HEK293T (cell line): ENCODE data around the gene UGT1A4.

Experiments
- CTCF ChIA-PET: fragments of 350-600 bp; formaldehyde crosslinking; extraction: SDS; loops from one replicate; lab custom pipeline; 2021; ENCODE audit warnings: antibody characterized with exemption, inconsistent platforms; lab: Yijun Ruan, JAX
- POLR2A ChIA-PET: fragments of 350-600 bp; formaldehyde crosslinking; extraction: SDS; loops from one replicate; lab custom pipeline; 2020; ENCODE audit warnings: antibody characterized with exemption, inconsistent platforms; lab: Yijun Ruan, JAX
- DNase-seq: peaks from one replicate; pipeline ENCODE4 v3.0.0; 2012; ENCODE audit warnings: mixed read lengths; ENCODE audit errors: extremely low spot score
- ARNT ChIP-seq: fragments of 450-650 bp; IDR thresholded peaks from 2 replicates; pipeline ENCODE4 v1.6.1; 2017; ENCODE audit warnings: mild to moderate bottlenecking
- BHLHE40 ChIP-seq: fragments of 450-650 bp; IDR thresholded peaks from 2 replicates; pipeline ENCODE4 v1.6.1; 2016; ENCODE audit warnings: mild to moderate bottlenecking, moderate library complexity, borderline replicate concordance
- CTBP1 ChIP-seq: fragments of 450-650 bp; IDR thresholded peaks from 2 replicates; pipeline ENCODE4 v1.6.1; 2016; ENCODE audit warnings: borderline replicate concordance
- ELF4 ChIP-seq: fragments of 450-650 bp; IDR thresholded peaks from 2 replicates; pipeline ENCODE4 v1.6.1; 2017; ENCODE audit warnings: antibody characterized with exemption
- FOXA1 ChIP-seq: fragments of 450-650 bp; IDR thresholded peaks from 2 replicates; pipeline ENCODE4 v1.6.1; 2016; ENCODE audit warnings: mild to moderate bottlenecking
- FOXK2 ChIP-seq: fragments of 450-650 bp; IDR thresholded peaks from 2 replicates; pipeline ENCODE4 v1.6.1; 2016; ENCODE audit warnings: mild to moderate bottlenecking
- FOXM1 ChIP-seq: fragments of 450-650 bp; IDR thresholded peaks from 2 replicates; pipeline ENCODE4 v1.6.1; 2017; ENCODE audit warnings: mild to moderate bottlenecking, borderline replicate concordance
- HDGF ChIP-seq: fragments of 450-650 bp; IDR thresholded peaks from 2 replicates; pipeline ENCODE4 v1.6.1; 2017; ENCODE audit warnings: antibody characterized with exemption, borderline replicate concordance
- L3MBTL2 ChIP-seq: fragments of 450-650 bp; conservative IDR thresholded peaks from 2 replicates; pipeline ENCODE4 v1.6.1; 2016; ENCODE audit warnings: mild to moderate bottlenecking
- LEF1 ChIP-seq: fragments of 450-650 bp; IDR thresholded peaks from 2 replicates; pipeline ENCODE4 v1.6.1; 2017; ENCODE audit warnings: mild to moderate bottlenecking, borderline replicate concordance
- NFRKB ChIP-seq: fragments of 450-650 bp; IDR thresholded peaks from 2 replicates; pipeline ENCODE4 v1.6.1; 2016; ENCODE audit warnings: mild to moderate bottlenecking, moderate library complexity
- SP1 ChIP-seq: fragments of 450-650 bp; IDR thresholded peaks from 2 replicates; pipeline ENCODE4 v1.6.1; 2017
- SUZ12 ChIP-seq: fragments of 450-650 bp; IDR thresholded peaks from 2 replicates; pipeline ENCODE4 v1.6.1; 2016; ENCODE audit warnings: mild to moderate bottlenecking
- TARDBP ChIP-seq: fragments of 450-650 bp; IDR thresholded peaks from 2 replicates; pipeline ENCODE4 v1.6.1; 2016
- ZNF384 ChIP-seq: fragments of 450-650 bp; IDR thresholded peaks from 2 replicates; pipeline ENCODE4 v1.6.1; 2016
- TF ChIP-seq, protein P1 (sequence below): fragments of 450-650 bp; IDR thresholded peaks from 2 replicates; pipeline ENCODE4 v1.6.1; 2016

UGT1A4 gene

DNA sequence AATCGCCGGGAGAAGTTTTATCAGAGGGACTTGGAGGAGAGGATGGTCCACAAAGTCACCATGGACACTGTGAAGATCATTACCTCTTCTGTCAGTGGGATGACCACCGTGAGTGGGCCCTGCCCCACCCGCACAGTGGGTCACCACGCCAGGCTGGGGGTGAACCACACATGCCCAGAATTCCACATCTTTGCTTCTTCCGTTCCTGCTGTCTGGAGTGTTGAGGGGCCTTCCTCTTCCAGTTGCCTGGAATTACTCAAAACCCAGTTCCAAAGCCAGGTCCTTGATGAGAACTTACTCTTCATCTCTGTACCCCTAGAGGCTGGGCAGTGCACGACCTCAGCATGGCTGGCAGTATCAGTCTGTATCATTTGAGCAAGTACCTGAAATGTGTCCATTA, 81.7 kb downstream of the UGT1A4 start:
- CTCF ChIA-PET, result no interaction called here
- TF ChIP-seq BHLHE40, result no peak
- POLR2A ChIA-PET, result no interaction called here
- DNase-seq, result no peak

DNA sequence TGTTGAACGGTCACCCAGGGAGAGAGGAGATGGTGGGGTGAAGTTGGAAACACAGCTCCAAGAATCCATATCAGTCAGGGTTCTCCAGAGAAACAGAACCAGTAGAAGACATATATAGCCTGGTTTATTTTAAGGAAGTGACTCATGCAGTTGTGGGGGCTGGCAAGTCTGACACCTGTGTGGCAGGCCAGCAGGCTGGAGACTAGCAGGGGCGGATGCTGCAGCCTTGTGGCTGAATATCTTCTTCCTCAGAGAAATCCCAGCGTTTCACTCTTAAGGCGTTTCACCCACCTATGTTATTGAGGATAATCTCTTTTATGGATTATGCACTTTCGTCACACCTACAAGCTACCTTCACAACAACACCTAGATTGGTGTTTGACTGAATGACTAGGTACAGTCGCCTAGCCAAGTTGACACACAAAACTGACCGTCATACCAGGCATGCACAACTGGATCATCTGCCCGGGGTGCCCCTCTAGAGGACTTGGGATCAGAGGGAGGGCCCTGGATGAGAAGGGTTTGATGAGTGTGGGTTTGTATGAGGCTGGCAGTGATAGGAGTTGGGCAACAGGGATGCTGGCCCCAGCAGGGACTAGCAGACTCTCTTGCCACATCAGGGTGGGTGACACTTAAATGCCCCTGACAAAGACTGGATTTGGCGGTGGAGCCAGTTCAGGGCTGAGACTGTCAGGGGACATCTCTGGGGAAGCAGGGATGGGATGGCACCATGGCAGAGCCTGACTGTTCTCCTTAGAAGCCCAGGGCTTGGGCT, 83.0 kb downstream of the UGT1A4 start:
- DNase-seq, result no peak
- TF ChIP-seq FOXK2 (no peak), BHLHE40 (no peak)
- POLR2A ChIA-PET, result no interaction called here
- CTCF ChIA-PET, result interaction anchor here (0.6 kb wide), 1 partner anchor 21 kb away, joined by 3 read pairs; no protein-coding TSS in a partner anchor

DNA sequence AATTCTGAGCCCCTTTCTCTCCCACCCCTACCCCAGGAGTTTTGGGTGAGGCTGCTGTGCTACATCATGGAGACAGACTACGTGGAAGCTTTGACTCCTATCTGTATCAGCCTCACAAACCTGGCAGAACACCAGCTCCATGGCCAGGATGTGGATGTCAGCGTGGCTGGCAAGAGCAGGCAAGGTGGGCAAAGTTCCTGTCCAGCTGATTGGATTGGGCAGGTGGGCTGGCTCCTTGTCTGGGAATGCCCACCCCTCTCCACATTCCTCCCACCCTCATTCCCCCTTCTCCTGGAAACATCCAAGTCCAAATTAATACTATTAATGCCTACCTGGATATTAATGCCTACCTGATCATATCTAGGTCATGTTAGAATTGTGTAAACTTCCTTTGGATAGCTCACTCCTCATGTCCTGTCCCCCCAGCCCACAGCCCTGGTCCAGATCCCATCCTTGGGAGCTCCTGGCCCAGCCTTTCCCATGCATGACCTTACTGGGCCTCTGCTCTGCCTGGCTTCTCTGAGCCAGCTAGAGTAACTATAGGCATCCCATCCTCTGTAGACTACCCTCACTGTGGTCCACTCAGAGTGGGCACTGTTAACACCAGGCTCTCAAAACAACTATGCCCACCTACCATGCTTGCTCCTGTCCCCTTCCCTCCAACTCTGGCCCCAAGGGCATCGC, 83.7 kb downstream of the UGT1A4 start:
- ChIA-PET CTCF (no interaction called here), POLR2A (no interaction called here)
- TF ChIP-seq ELF4 (no peak), L3MBTL2 (no peak), NFRKB (no peak), ARNT (no peak), HDGF (no peak), FOXK2 (no peak), FOXM1 (no peak), ZNF384 (no peak), FOXA1 (no peak), SUZ12 (no peak), LEF1 (no peak), TARDBP (no peak), CTBP1 (no peak), SP1 (no peak), BHLHE40 (no peak)
- TF ChIP-seq, protein P1, sequence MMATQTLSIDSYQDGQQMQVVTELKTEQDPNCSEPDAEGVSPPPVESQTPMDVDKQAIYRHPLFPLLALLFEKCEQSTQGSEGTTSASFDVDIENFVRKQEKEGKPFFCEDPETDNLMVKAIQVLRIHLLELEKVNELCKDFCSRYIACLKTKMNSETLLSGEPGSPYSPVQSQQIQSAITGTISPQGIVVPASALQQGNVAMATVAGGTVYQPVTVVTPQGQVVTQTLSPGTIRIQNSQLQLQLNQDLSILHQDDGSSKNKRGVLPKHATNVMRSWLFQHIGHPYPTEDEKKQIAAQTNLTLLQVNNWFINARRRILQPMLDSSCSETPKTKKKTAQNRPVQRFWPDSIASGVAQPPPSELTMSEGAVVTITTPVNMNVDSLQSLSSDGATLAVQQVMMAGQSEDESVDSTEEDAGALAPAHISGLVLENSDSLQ, result no peak
- DNase-seq, result no peak

DNA sequence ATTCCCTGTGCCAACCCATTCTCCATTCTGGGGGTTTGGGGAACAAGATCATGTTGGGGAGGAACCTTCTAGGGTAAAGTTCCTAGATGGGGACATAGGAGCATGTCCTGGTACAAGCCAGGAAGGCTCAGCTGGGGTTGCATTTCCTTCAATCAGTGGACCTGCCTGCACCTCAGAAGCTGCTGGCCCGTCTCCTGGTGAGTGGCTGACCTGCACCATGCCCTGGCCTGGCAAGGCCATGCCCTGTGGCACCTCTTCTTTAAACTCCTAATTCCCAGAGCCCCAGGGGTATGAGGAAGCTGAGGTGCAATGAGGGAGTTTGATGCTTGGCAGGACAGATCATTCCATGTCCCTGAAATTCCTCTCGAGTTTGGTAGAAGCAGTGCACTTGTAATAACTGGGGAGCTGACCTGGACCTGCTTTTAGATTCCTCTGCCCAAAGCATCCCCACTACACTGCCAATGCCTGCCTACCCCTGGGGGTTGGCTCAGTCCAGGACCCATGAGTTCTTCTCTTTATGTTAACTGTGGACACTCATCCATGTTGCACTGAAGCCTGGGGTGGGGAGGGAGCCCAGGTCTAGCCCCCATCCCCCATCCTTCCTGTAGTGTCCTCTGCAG, 84.9 kb downstream of the UGT1A4 start:
- no peak for TF ChIP-seq FOXM1
- no peak for DNase-seq
- POLR2A ChIA-PET, result no interaction called here
- CTCF ChIA-PET, result no interaction called here

DNA sequence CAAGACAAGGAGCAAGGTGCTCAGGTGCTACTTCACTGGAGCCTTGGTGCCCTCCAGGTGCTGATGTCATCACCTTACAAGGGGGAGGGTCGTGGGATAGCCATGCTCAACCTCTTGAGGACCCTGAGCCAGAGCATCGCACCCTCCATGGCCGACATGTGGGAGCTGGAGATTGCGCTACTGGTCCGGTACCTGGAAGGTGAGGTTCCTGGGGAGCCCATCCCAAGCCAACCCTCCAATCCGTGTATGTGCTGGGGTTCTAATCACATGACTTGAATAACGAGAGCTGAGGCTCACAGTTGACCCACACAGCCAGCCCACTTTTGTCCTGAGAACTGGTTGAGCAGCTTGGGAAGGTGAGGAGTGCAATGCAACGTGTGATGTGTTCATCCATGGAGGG, 85.5 kb downstream of the UGT1A4 start:
- CTCF ChIA-PET, result no interaction called here
- TF ChIP-seq ZNF384 (no peak), FOXA1 (no peak), BHLHE40 (no peak), ELF4 (no peak), ARNT (no peak), LEF1 (no peak), CTBP1 (no peak), L3MBTL2 (no peak), NFRKB (no peak)
- TF ChIP-seq, protein P1, result no peak
- no peak for DNase-seq
- POLR2A ChIA-PET, result no interaction called here

DNA sequence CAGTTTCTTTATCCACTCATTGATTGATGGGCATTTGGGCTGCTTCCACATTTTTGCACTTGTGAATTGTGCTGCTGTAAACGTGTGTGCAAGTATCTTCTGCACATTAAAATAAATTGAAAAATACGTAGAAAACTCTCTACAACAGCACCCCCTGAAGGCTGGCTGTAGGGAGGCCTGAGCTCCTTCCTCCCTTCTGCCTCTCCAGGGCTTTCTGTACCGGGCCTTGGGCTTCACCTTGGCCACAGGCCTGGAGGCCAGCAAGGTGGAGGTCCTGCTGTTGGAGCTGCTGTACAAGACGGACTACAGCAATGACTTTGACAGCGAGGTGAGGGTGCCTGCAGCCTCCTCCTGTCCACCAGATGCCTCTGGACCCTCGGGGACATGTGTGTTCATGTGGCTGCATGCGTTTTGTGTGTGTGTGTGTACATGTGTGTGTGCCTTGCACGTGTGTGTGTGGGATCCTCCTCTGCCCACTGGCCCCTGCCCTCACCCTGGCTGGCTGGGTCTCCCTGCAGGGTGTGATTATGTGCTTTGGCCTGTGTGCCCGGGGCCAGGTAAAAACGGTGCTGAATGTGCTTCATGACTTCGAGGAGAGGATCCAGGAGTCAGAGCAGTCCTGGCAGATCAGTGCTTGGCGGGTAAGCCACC, 88.8 kb downstream of the UGT1A4 start:
- ChIA-PET CTCF (no interaction called here), POLR2A (interaction anchor here (1.1 kb wide), 1 partner anchor 25 kb away, joined by 3 read pairs; no protein-coding TSS in a partner anchor)
- no peak for DNase-seq
- TF ChIP-seq L3MBTL2, result no peak
- TF ChIP-seq, protein P1, result no peak
- TF ChIP-seq FOXM1, result no peak
- no peak for TF ChIP-seq NFRKB
- no peak for TF ChIP-seq TARDBP
- TF ChIP-seq FOXA1, result no peak
- TF ChIP-seq SP1, result no peak
- no peak for TF ChIP-seq ZNF384
- no peak for TF ChIP-seq LEF1
- TF ChIP-seq SUZ12, result no peak
